Lower leg skin (tissue), 3 donors: Measurements from ENCODE around the gene SH3YL1.

Source experiments
- CTCF ChIP-seq, 3 donors: fragments of 450-650 bp; IDR thresholded peaks; one replicate each; pipeline ENCODE4 v1.5.1; 2016; ENCODE audit warnings: antibody characterized with exemption in 3 of 3, mild to moderate bottlenecking in 3 of 3, moderate library complexity in 2 of 3
- POLR2A ChIP-seq, 2 donors: fragments of 450-650 bp; IDR thresholded peaks; one replicate each; pipeline ENCODE4 v1.6.1; 2016 to 2017; ENCODE audit warnings: antibody characterized with exemption in 2 of 2, mild to moderate bottlenecking in 1 of 2, moderate library complexity in 1 of 2

GRCh38 chr2:176917-177316 lies 86.9 kb downstream of the SH3YL1 start:
- TF ChIP-seq CTCF (IDR thresholded peaks at IDR 0.05): no peak
- TF ChIP-seq POLR2A (IDR thresholded peaks at IDR 0.05): no peak
